ENCODE data around the gene ARTN. TPM values are rescaled to one million over a fixed set of nuclear protein-coding genes. Genes with fewer than 3 reads are reported as not detected.

The ARTN gene
- total RNA-seq, 1 experiment from 2014 or later: 36.0 TPM

- H3K9me2 ChIP-seq (replicated peaks; ENCODE audit: low read length): no peaks in the 10 kb centered on the region
- ChIA-PET CTCF (no interaction called here), POLR2A (ENCODE audit: unreplicated experiment) (no interaction called here)
- no peaks in the 10 kb centered on the region for H3K27me3 ChIP-seq (ENCODE audit: low read length)
- ATAC-seq: no peak
- no peak overlapping the region for H3K9ac ChIP-seq (ENCODE audit: low read length)
- no peak overlapping the region for H3K4me2 ChIP-seq (ENCODE audit: low read length)
- no peak overlapping the region for H3K27ac ChIP-seq (ENCODE audit: low read length)
- H2AFZ ChIP-seq (ENCODE audit: low read length): no peak overlapping the region
- peaks cover 10% of the 10 kb centered on the region; the same call in 1 of the 2 replicates for H3K36me3 ChIP-seq (ENCODE audit: low read depth, low read length)
- peaks cover 26% of the 10 kb centered on the region for H3K4me1 ChIP-seq (ENCODE audit: insufficient read depth, low read length)
- no peaks in the 10 kb centered on the region for H3F3A ChIP-seq (ENCODE audit: low read length, unreplicated experiment)
- DNase-seq: no peak
- no TSS peak for BruUV-seq (replicated peaks)
- 0 out of 2 replicates have a peak, but pooled peaks cover 1% of the 10 kb centered on the region for H4K20me1 ChIP-seq (ENCODE audit: low read length)
- peaks cover 53% of the 10 kb centered on the region for H3K79me2 ChIP-seq (ENCODE audit: low read length)
- TF ChIP-seq EZH2 (IDR thresholded peaks at IDR 0.05; ENCODE audit: low read length, unreplicated experiment): no peak
- TF ChIP-seq CTCF (conservative IDR thresholded peaks at IDR 0.05; ENCODE audit: low read depth, low read length): no peak
- TF ChIP-seq EZH2phosphoT487 (IDR thresholded peaks at IDR 0.05; ENCODE audit: borderline replicate concordance, low read length): no peak
- H3K9me3 ChIP-seq (ENCODE audit: low read length): no peaks in the 10 kb centered on the region
- no peak overlapping the region for H3K4me3 ChIP-seq (ENCODE audit: low read length)
- intact Hi-C loops (cut with micrococcal nuclease): no loop called here
Measured at GRCh38 chr1:43982808-43983207, 49.2 kb downstream of the ARTN start.

GRCh38 chr1:43983253-43983899 lies 49.8 kb downstream of the ARTN start:
- Histone ChIP-seq H3K79me2 (ENCODE audit: low read length) (peaks cover 48% of the 10 kb centered on the region), H3F3A (ENCODE audit: low read length, unreplicated experiment) (no peaks in the 10 kb centered on the region), H3K4me2 (ENCODE audit: low read length) (no peak overlapping the region), H3K9me2 (replicated peaks; ENCODE audit: low read length) (no peaks in the 10 kb centered on the region), H3K27ac (ENCODE audit: low read length) (no peak overlapping the region), H3K36me3 (ENCODE audit: low read depth, low read length) (peaks cover 9% of the 10 kb centered on the region; the same call in 1 of the 2 replicates), H3K4me3 (ENCODE audit: low read length) (no peak overlapping the region), H3K27me3 (ENCODE audit: low read length) (no peaks in the 10 kb centered on the region), H3K9me3 (ENCODE audit: low read length) (no peaks in the 10 kb centered on the region), H2AFZ (ENCODE audit: low read length) (no peak overlapping the region), H4K20me1 (ENCODE audit: low read length) (no peaks in the 10 kb centered on the region), H3K9ac (ENCODE audit: low read length) (no peak overlapping the region), H3K4me1 (ENCODE audit: insufficient read depth, low read length) (peaks cover 20% of the 10 kb centered on the region)
- ChIA-PET CTCF (no interaction called here), POLR2A (ENCODE audit: unreplicated experiment) (no interaction called here)
- ATAC-seq: no peak
- intact Hi-C loops (cut with micrococcal nuclease): no loop called here
- TF ChIP-seq EZH2phosphoT487 (IDR thresholded peaks at IDR 0.05; ENCODE audit: borderline replicate concordance, low read length): no peak
- TF ChIP-seq EZH2 (IDR thresholded peaks at IDR 0.05; ENCODE audit: low read length, unreplicated experiment): no peak
- TF ChIP-seq CTCF (conservative IDR thresholded peaks at IDR 0.05; ENCODE audit: low read depth, low read length): no peak
- no TSS peak for BruUV-seq (replicated peaks)
- DNase-seq: no peak

GRCh38 chr1:43984855-43985254 lies 51.3 kb downstream of the ARTN start:
- CTCF ChIA-PET: no interaction called here
- no peak for ATAC-seq

More at GRCh38 chr1:43984855-43985254, 51.3 kb downstream of the ARTN start:
- no peak for DNase-seq
- Histone ChIP-seq H3K27me3 (ENCODE audit: low read length) (no peaks in the 10 kb centered on the region), H2AFZ (ENCODE audit: low read length) (no peak overlapping the region), H3F3A (ENCODE audit: low read length, unreplicated experiment) (no peaks in the 10 kb centered on the region), H3K27ac (ENCODE audit: low read length) (no peak overlapping the region), H3K9me3 (ENCODE audit: low read length) (no peaks in the 10 kb centered on the region), H3K4me1 (ENCODE audit: insufficient read depth, low read length) (peaks cover 13% of the 10 kb centered on the region), H3K4me2 (ENCODE audit: low read length) (no peak overlapping the region), H3K79me2 (ENCODE audit: low read length) (peaks cover 37% of the 10 kb centered on the region), H3K4me3 (ENCODE audit: low read length) (no peak overlapping the region), H3K9ac (ENCODE audit: low read length) (no peak overlapping the region), H3K9me2 (replicated peaks; ENCODE audit: low read length) (no peaks in the 10 kb centered on the region), H4K20me1 (ENCODE audit: low read length) (no peaks in the 10 kb centered on the region), H3K36me3 (ENCODE audit: low read depth, low read length) (peaks cover 9% of the 10 kb centered on the region; the same call in 1 of the 2 replicates)
- POLR2A ChIA-PET (ENCODE audit: unreplicated experiment): no interaction called here
- TF ChIP-seq EZH2phosphoT487 (IDR thresholded peaks at IDR 0.05; ENCODE audit: borderline replicate concordance, low read length) (no peak), EZH2 (IDR thresholded peaks at IDR 0.05; ENCODE audit: low read length, unreplicated experiment) (no peak), CTCF (conservative IDR thresholded peaks at IDR 0.05; ENCODE audit: low read depth, low read length) (no peak)
- intact Hi-C loops (cut with micrococcal nuclease): no loop called here
- no TSS peak for BruUV-seq (replicated peaks)

All from PC-3 (cell line).